Nephron progenitor cell (in vitro differentiated cells): ENCODE results near the gene PLK2.

Source experiments
- DNase-seq: peaks from one replicate; pipeline ENCODE4 v3.0.0; 2021
- H3K27ac Mint-ChIP-seq: 2 replicates; pipeline ENCODE4 v1.8.0; 2021; ENCODE audit warnings: mild to moderate bottlenecking, moderate library complexity, mixed read lengths
- H3K27me3 Mint-ChIP-seq: 2 replicates; pipeline ENCODE4 v1.8.0; 2021; ENCODE audit warnings: mild to moderate bottlenecking, low read depth, mixed read lengths; ENCODE audit not compliant: poor library complexity
- H3K36me3 Mint-ChIP-seq: 2 replicates; pipeline ENCODE4 v1.8.0; 2021; ENCODE audit warnings: low read depth, mixed read lengths
- H3K4me1 Mint-ChIP-seq: 2 replicates; pipeline ENCODE4 v1.8.0; 2021; ENCODE audit warnings: mixed read lengths
- H3K4me3 Mint-ChIP-seq: 2 replicates; pipeline ENCODE4 v1.8.0; 2021; ENCODE audit warnings: mild to moderate bottlenecking, moderate library complexity, mixed read lengths
- H3K9me3 Mint-ChIP-seq: 2 replicates; pipeline ENCODE4 v1.8.0; 2021; ENCODE audit warnings: mild to moderate bottlenecking, moderate library complexity, mixed read lengths
- TF ChIP-seq, protein P1 (sequence below): fragments of 200-600 bp; sonication (generic); IDR thresholded peaks from 2 replicates; pipeline ENCODE4 v1.5.0; 2021; ENCODE audit warnings: antibody characterized with exemption

PLK2 gene

DNA sequence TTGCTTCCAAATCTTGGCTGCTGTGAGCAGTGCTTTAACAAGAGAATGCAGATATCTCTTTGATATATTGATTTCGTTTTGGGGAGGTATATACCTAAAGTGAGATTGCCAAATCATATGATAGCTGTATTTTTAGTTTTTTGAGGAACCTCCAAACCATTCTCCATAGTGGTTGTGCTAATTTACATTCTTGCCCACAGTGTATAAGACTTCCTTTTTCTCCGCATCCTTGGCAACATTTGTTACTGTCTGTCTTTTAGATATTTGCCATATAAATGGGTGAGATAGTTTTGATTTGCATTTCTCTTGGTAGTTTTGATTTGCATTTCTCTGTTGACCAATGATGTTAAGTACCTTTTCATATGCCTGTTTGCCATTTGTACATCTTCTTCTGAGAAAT, 10.0 kb upstream of the PLK2 start:
- TF ChIP-seq, protein P1, sequence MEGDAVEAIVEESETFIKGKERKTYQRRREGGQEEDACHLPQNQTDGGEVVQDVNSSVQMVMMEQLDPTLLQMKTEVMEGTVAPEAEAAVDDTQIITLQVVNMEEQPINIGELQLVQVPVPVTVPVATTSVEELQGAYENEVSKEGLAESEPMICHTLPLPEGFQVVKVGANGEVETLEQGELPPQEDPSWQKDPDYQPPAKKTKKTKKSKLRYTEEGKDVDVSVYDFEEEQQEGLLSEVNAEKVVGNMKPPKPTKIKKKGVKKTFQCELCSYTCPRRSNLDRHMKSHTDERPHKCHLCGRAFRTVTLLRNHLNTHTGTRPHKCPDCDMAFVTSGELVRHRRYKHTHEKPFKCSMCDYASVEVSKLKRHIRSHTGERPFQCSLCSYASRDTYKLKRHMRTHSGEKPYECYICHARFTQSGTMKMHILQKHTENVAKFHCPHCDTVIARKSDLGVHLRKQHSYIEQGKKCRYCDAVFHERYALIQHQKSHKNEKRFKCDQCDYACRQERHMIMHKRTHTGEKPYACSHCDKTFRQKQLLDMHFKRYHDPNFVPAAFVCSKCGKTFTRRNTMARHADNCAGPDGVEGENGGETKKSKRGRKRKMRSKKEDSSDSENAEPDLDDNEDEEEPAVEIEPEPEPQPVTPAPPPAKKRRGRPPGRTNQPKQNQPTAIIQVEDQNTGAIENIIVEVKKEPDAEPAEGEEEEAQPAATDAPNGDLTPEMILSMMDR = no peak
- no peak overlapping the region for H3K4me3 Mint-ChIP-seq
- H3K36me3 Mint-ChIP-seq = no peaks in the 10 kb centered on the region
- DNase-seq = no peak
- H3K27ac Mint-ChIP-seq = no peak overlapping the region
- H3K4me1 Mint-ChIP-seq = no peaks in the 10 kb centered on the region
- H3K9me3 Mint-ChIP-seq = peaks cover 26% of the 10 kb centered on the region
- H3K27me3 Mint-ChIP-seq = no peaks in the 10 kb centered on the region

DNA sequence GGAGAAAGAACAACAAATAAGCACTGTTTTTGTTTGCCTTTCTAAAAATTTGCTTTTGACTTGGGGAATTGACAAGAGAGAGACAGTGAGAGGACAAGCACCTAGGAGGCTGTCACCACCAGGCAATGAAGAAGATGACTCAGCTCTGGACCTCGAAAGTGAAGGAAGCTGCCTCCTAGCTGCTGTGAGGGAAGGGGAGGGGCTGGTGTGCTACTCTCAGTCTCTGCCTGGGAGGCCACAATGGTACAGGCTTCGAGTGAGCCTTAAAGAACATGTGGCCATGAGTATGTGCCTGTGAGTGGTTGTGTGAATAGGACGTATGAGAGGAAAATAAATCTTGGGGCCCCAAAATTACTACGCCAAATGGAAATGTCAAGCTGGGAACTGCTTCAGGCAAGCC, 7.1 kb upstream of the PLK2 start:
- Mint-ChIP-seq H3K4me1 (peaks cover 7% of the 10 kb centered on the region), H3K27me3 (no peaks in the 10 kb centered on the region), H3K4me3 (no peak overlapping the region), H3K36me3 (no peaks in the 10 kb centered on the region), H3K27ac (no peak overlapping the region), H3K9me3 (peaks cover 12% of the 10 kb centered on the region)
- TF ChIP-seq, protein P1 = no peak
- no peak for DNase-seq

DNA sequence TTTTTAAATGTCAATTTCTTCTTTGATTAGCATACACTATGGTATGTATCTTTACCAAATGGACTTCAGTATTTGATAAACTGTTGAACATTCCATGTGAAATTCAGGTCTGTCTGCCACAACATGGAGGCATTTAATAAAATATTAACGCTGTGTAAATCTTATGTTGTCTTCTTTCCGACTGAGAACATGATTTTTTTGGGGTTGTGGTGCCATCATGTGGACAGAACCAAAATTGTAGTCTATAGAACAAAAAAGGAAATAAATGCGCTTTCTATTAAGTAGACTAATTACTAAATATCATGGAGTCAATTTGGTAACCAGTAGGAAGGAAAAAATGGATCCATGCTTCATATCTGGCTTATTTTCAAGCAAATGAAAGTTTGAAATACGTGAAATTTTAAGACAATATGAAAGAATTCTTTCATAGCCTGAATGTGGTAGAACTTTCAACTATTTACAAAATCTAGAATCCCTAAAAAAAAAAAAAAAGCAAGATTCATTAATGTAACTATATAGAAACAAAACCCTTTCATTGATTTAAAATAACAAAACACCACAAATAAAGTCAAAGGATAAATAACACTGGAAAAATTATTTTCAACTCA, 2.8 kb upstream of the PLK2 start:
- Mint-ChIP-seq H3K27ac (no peak overlapping the region), H3K27me3 (no peaks in the 10 kb centered on the region), H3K9me3 (no peaks in the 10 kb centered on the region), H3K4me1 (peaks cover 32% of the 10 kb centered on the region), H3K36me3 (peaks cover 5% of the 10 kb centered on the region), H3K4me3 (no peak overlapping the region)
- TF ChIP-seq, protein P1 = peak; percentile 59
- DNase-seq = peak; percentile 40

DNA sequence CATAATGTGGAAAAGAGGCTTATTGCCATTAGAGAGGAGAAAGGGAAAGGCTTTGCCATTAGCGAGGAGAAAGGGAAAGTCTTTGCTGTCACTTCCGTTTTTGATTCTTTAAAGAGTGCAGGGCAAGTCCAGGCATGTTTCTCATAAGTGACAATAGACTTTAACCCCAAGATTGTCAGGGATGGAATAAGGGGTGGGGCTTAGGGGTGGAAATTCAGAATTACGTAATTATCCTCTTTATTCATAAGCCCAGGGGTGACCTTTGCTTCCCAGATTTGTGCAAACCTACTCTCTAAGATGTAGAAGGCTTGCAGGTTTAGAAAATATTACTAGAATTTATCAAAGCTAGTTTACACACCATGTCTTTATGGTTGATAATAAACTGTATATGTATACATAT, 2.3 kb upstream of the PLK2 start:
- Mint-ChIP-seq H3K4me1 (peaks cover 38% of the 10 kb centered on the region), H3K4me3 (no peak overlapping the region), H3K27me3 (no peaks in the 10 kb centered on the region), H3K36me3 (peaks cover 10% of the 10 kb centered on the region), H3K9me3 (no peaks in the 10 kb centered on the region), H3K27ac (no peak overlapping the region)
- TF ChIP-seq, protein P1 = no peak
- DNase-seq = no peak

DNA sequence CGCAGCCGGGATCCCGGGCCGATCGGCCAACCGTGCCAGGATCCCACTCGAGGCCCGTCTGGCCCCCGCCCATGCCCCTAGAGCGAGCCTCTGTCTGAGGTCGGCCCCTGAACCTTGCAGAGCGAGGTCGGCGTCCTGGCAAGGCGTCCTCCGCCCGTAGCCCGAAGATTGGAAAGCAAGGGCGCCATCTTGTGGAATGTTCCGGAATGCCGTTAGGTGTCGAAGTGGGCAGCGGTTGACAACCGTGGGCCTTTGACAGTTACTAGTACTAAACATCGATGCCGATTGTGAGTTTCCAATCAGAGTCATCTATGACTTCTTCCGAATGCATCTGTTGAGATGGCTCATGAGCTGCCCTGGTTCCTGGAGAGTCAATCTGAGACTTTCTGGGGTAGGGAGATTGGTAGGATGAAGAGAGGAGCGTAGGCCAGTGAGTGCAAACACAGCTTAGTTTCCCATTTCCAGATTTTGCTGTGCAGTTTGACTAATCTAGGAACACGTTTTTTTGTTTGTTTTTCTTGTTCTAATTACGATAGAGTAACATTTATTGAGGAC, 923 bp upstream of the PLK2 start:
- TF ChIP-seq, protein P1 = peak; percentile 73
- H3K9me3 Mint-ChIP-seq = no peaks in the 10 kb centered on the region
- H3K36me3 Mint-ChIP-seq = peaks cover 23% of the 10 kb centered on the region
- peak overlapping the region; percentile 16 for H3K27ac Mint-ChIP-seq
- DNase-seq = peak; percentile 94
- peak overlapping the region; percentile 61 for H3K4me3 Mint-ChIP-seq
- peaks cover 51% of the 10 kb centered on the region for H3K4me1 Mint-ChIP-seq
- no peaks in the 10 kb centered on the region for H3K27me3 Mint-ChIP-seq
